GM08714 (cell line): ENCODE results near the gene DHRSX.
"Not testable (repeated sequence)": the region's sequence is repeated elsewhere in the genome, so short reads cannot be mapped to it uniquely, and the experiment has no call there.

Experiments used
- H3K4me3 ChIP-seq: fragments of 200-500 bp; sonication (Bioruptor generic); 2 replicates; pipeline ENCODE4 v1.5.1; 2014; ENCODE audit warnings: mild to moderate bottlenecking, low read length, inconsistent platforms
- ZNF274 ChIP-seq: IDR thresholded peaks from 2 replicates; pipeline ENCODE4 v1.6.1; 2012; ENCODE audit warnings: mild to moderate bottlenecking, low read depth, low read length

Gene DHRSX

GRCh38 chrX:2388669-2389068 lies 112.1 kb downstream of the DHRSX start:
- no peak for TF ChIP-seq ZNF274
- no peak overlapping the region for H3K4me3 ChIP-seq

GRCh38 chrX:2387614-2388239 lies 113.0 kb downstream of the DHRSX start:
- no peak for TF ChIP-seq ZNF274
- H3K4me3 ChIP-seq = no peak overlapping the region

GRCh38 chrX:2385224-2385623 lies 115.6 kb downstream of the DHRSX start:
- H3K4me3 ChIP-seq = no peak overlapping the region
- no peak for TF ChIP-seq ZNF274

- H3K4me3 ChIP-seq = no peak overlapping the region
- TF ChIP-seq ZNF274 = no peak
These were observed 116.3 kb downstream of the DHRSX start for GRCh38 chrX:2384486-2384885.

- no peak overlapping the region for H3K4me3 ChIP-seq
- TF ChIP-seq ZNF274 = no peak
These were observed 117.0 kb downstream of the DHRSX start for GRCh38 chrX:2383735-2384134.

GRCh38 chrX:2383144-2383543 lies 117.6 kb downstream of the DHRSX start:
- no peak for TF ChIP-seq ZNF274

GRCh38 chrX:2382433-2383048 lies 118.2 kb downstream of the DHRSX start:
- not testable (repeated sequence) for H3K4me3 ChIP-seq

More at GRCh38 chrX:2383144-2383543, 117.6 kb downstream of the DHRSX start:
- H3K4me3 ChIP-seq = no peak overlapping the region

GRCh38 chrX:2376166-2376565 lies 124.6 kb downstream of the DHRSX start:
- H3K4me3 ChIP-seq = no peak overlapping the region
- TF ChIP-seq ZNF274 = no peak

GRCh38 chrX:2374086-2374485 lies 126.7 kb downstream of the DHRSX start:
- no peak for TF ChIP-seq ZNF274
- no peak overlapping the region for H3K4me3 ChIP-seq

- H3K4me3 ChIP-seq = no peak overlapping the region
- no peak for TF ChIP-seq ZNF274
These were observed 127.2 kb downstream of the DHRSX start for GRCh38 chrX:2373615-2374014.

- TF ChIP-seq ZNF274 = no peak
- no peak overlapping the region for H3K4me3 ChIP-seq
These were observed 129.6 kb downstream of the DHRSX start for GRCh38 chrX:2371026-2371711.

- no peak for TF ChIP-seq ZNF274
- H3K4me3 ChIP-seq = no peak overlapping the region
These were observed 130.3 kb downstream of the DHRSX start for GRCh38 chrX:2370456-2370855.

- no peak overlapping the region for H3K4me3 ChIP-seq
- no peak for TF ChIP-seq ZNF274
These were observed 131.6 kb downstream of the DHRSX start for GRCh38 chrX:2369206-2369605.

GRCh38 chrX:2360731-2361130 lies 140.0 kb downstream of the DHRSX start:
- no peak overlapping the region for H3K4me3 ChIP-seq
- no peak for TF ChIP-seq ZNF274

- not testable (repeated sequence) for H3K4me3 ChIP-seq
These were observed 141.3 kb downstream of the DHRSX start for GRCh38 chrX:2359522-2359921.
